ENCODE measurements around the gene ROBO1.
A peak's percentile ranks its signal among the peaks of the same experiment; 100 is the strongest.

ROBO1 gene

GRCh38 chr3:79517766-79518413 is 249.9 kb downstream of the ROBO1 start:
- Histone ChIP-seq H3K4me1 (ENCODE audit: low read depth, poor library complexity, severe bottlenecking) (no peaks in the 10 kb centered on the region), H2AFZ (ENCODE audit: low read depth) (no peak overlapping the region), H3K9ac (no peak overlapping the region), H3K4me3 (IDR thresholded peaks at IDR 0.05; ENCODE audit: insufficient read depth, low read depth, low read length) (no peak overlapping the region), H3K27me3 (ENCODE audit: insufficient read depth, low read depth) (no peaks in the 10 kb centered on the region), H3K4me2 (no peak overlapping the region), H3K27ac (no peak overlapping the region), H4K20me1 (ENCODE audit: insufficient read depth) (no peaks in the 10 kb centered on the region), H3K79me2 (ENCODE audit: insufficient read depth, low read depth) (no peaks in the 10 kb centered on the region), H3K36me3 (ENCODE audit: insufficient read depth) (no peaks in the 10 kb centered on the region)
- TF ChIP-seq CTCF (conservative IDR thresholded peaks at IDR 0.05; ENCODE audit: low read depth, low read length), result peak; percentile 48; the same call in 1 of the 2 replicates

GRCh38 chr3:79516795-79517194 is 251.0 kb downstream of the ROBO1 start:
- H3K36me3 ChIP-seq (ENCODE audit: insufficient read depth), result no peaks in the 10 kb centered on the region
- no peak overlapping the region for H2AFZ ChIP-seq (ENCODE audit: low read depth)
- H3K9ac ChIP-seq, result no peak overlapping the region
- no peaks in the 10 kb centered on the region for H3K27me3 ChIP-seq (ENCODE audit: insufficient read depth, low read depth)
- no peak overlapping the region for H3K4me3 ChIP-seq (IDR thresholded peaks at IDR 0.05; ENCODE audit: insufficient read depth, low read depth, low read length)
- no peaks in the 10 kb centered on the region for H4K20me1 ChIP-seq (ENCODE audit: insufficient read depth)
- H3K4me1 ChIP-seq (ENCODE audit: low read depth, poor library complexity, severe bottlenecking), result no peaks in the 10 kb centered on the region
- H3K27ac ChIP-seq, result no peak overlapping the region
- no peak overlapping the region for H3K4me2 ChIP-seq
- no peaks in the 10 kb centered on the region for H3K79me2 ChIP-seq (ENCODE audit: insufficient read depth, low read depth)
- TF ChIP-seq CTCF (conservative IDR thresholded peaks at IDR 0.05; ENCODE audit: low read depth, low read length), result no peak

- no peak for TF ChIP-seq CTCF (conservative IDR thresholded peaks at IDR 0.05; ENCODE audit: low read depth, low read length)
- Histone ChIP-seq H4K20me1 (ENCODE audit: insufficient read depth) (no peaks in the 10 kb centered on the region), H3K27ac (no peak overlapping the region), H3K4me1 (ENCODE audit: low read depth, poor library complexity, severe bottlenecking) (no peaks in the 10 kb centered on the region), H3K27me3 (ENCODE audit: insufficient read depth, low read depth) (no peaks in the 10 kb centered on the region), H3K79me2 (ENCODE audit: insufficient read depth, low read depth) (no peaks in the 10 kb centered on the region), H3K4me2 (no peak overlapping the region), H2AFZ (ENCODE audit: low read depth) (no peak overlapping the region), H3K36me3 (ENCODE audit: insufficient read depth) (no peaks in the 10 kb centered on the region), H3K9ac (no peak overlapping the region), H3K4me3 (IDR thresholded peaks at IDR 0.05; ENCODE audit: insufficient read depth, low read depth, low read length) (no peak overlapping the region)
Observed at GRCh38 chr3:79515072-79515471, 252.7 kb downstream of the ROBO1 start.

DNA sequence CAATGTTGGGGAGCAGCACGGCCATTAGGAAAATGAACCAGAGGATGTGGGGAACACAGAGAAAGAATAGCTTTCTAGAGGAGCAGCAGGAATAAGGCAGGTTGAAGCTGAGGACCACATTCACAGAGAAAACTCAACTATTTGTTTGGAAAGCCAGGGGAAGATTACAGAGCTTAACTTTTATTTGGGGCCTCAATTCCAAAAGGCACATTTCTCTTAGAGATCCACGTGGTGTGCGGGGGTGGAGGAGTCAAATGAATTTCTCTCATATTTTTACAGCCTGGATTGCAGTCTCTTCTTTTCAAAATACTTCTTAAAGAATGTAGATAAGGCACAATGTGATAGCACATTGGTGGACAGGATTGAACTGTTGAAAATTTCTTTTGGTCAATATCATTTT is 253.7 kb downstream of the ROBO1 start:
- Histone ChIP-seq H3K9ac (no peak overlapping the region), H3K79me2 (ENCODE audit: insufficient read depth, low read depth) (no peaks in the 10 kb centered on the region), H3K27ac (no peak overlapping the region), H3K4me1 (ENCODE audit: low read depth, poor library complexity, severe bottlenecking) (no peaks in the 10 kb centered on the region), H3K27me3 (ENCODE audit: insufficient read depth, low read depth) (no peaks in the 10 kb centered on the region), H3K4me3 (IDR thresholded peaks at IDR 0.05; ENCODE audit: insufficient read depth, low read depth, low read length) (no peak overlapping the region), H2AFZ (ENCODE audit: low read depth) (no peak overlapping the region), H4K20me1 (ENCODE audit: insufficient read depth) (no peaks in the 10 kb centered on the region), H3K36me3 (ENCODE audit: insufficient read depth) (no peaks in the 10 kb centered on the region), H3K4me2 (no peak overlapping the region)
- no peak for TF ChIP-seq CTCF (conservative IDR thresholded peaks at IDR 0.05; ENCODE audit: low read depth, low read length)
